WTC11 (cell line): ENCODE results near the gene KRT9.

Experiments used
- ATF3 ChIP-seq: sonication (generic); formaldehyde crosslinking; conservative IDR thresholded peaks from 2 replicates; pipeline ENCODE4 v1.8.1; 2022; ENCODE audit warnings: mild to moderate bottlenecking, missing genetic modification reagents
- CTCF ChIP-seq: fragments of 200-600 bp; IDR thresholded peaks from 2 replicates; pipeline ENCODE4 v1.8.0; 2022; ENCODE audit warnings: antibody characterized with exemption

- no peak for TF ChIP-seq ATF3
- TF ChIP-seq CTCF, result no peak
These were observed 25.9 kb downstream of the KRT9 start for GRCh38 chr17:41545829-41546410.
